GM13977 (cell line): Measurements from ENCODE around the gene IL17REL.

Source experiments
- DNase-seq: peaks from one replicate; pipeline ENCODE4 v3.0.0; 2012; ENCODE audit warnings: low spot score
- in situ Hi-C: fragments of 300-500 bp; cut with MboI; formaldehyde crosslinking; loops from one replicate; pipeline ENCODE4 v1.12.0; 2022; ENCODE audit warnings: low sequenced_read_pairs, low pct_unique_long_range_greater_than_20kb, mixed read lengths, inconsistent platforms; ENCODE audit not compliant: unreplicated experiment
- TF ChIP-seq, protein P1 (sequence below): IDR thresholded peaks from 2 replicates; pipeline ENCODE4 v1.5.1; 2012; ENCODE audit warnings: mild to moderate bottlenecking, control low read depth; ENCODE audit not compliant: insufficient read depth; ENCODE audit errors: extremely low read depth, missing control alignments

Gene IL17REL

DNA sequence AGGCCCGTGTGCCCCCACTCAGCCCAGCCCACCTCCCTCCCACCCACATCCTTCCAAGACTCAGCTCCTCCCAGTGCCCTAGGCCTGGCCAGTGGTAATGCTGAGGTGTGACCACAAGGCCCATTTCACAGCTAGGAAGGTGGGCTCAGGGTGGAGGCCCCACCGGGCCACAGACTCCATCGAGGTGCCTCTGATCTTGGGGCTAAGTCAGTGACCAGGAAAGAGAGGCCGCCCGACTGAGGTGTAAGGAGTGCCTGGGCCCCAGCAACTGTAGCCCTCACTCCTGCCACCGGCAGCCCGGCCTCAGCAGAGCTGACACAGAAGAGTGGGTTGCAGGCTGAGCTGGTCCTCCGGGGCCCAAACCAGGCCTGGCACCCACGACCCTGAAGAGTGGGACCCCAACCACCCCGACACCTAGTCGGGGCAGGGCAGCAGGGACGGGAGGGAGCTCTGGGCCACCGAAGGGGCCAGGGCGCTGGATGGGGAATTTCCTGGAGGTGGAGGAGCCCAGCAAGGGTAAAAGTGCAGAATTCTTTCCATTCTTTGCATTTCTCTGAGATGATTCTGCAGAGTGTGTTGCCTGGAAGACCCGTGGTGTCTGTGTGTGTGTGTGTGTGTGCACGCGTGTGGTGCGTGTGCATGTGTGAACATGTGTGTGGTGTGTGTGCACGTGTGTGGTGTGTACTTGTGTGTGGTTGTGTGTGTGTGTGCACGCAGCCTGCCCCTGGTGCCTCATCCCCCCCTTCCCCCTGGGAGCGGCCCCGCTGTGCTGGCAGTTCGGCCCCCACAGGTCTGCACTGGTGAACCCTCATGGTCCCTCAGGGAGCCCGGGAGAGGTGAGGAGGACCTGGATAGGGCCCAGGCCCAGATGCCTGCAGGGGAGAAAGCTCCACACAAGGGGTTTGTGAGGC is 60.3 kb downstream of the IL17REL start:
- in situ Hi-C loops, result no loop called here
- TF ChIP-seq, protein P1, sequence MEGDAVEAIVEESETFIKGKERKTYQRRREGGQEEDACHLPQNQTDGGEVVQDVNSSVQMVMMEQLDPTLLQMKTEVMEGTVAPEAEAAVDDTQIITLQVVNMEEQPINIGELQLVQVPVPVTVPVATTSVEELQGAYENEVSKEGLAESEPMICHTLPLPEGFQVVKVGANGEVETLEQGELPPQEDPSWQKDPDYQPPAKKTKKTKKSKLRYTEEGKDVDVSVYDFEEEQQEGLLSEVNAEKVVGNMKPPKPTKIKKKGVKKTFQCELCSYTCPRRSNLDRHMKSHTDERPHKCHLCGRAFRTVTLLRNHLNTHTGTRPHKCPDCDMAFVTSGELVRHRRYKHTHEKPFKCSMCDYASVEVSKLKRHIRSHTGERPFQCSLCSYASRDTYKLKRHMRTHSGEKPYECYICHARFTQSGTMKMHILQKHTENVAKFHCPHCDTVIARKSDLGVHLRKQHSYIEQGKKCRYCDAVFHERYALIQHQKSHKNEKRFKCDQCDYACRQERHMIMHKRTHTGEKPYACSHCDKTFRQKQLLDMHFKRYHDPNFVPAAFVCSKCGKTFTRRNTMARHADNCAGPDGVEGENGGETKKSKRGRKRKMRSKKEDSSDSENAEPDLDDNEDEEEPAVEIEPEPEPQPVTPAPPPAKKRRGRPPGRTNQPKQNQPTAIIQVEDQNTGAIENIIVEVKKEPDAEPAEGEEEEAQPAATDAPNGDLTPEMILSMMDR, result no peak
- no peak for DNase-seq

DNA sequence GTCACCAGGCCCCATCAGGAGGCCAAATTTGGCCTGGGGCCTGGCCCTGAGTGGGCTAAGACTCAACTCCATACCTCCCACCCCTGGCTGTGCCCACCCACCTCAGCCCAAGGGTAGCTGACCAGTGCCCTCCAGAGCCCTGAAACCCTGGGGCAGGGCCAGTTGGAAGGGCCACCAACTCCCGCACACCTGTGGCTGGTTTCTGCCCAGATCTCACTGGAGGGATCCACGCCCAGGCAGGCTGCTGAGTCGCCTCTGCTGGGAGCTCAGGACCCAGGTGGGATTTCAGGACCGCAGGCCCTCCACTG is 60.9 kb downstream of the IL17REL start:
- TF ChIP-seq, protein P1, result no peak
- in situ Hi-C loops, result no loop called here

GRCh38 chr22:49951000-49951677 is 61.4 kb downstream of the IL17REL start:
- in situ Hi-C loops, result no loop called here
- TF ChIP-seq, protein P1, result no peak
- peak; percentile 68 for DNase-seq

More for the DNA sequence above, 60.9 kb downstream of the IL17REL start:
- no peak for DNase-seq

GRCh38 chr22:49950396-49950994 is 62.1 kb downstream of the IL17REL start:
- in situ Hi-C loops, result no loop called here
- DNase-seq, result no peak
- TF ChIP-seq, protein P1, result no peak

DNA sequence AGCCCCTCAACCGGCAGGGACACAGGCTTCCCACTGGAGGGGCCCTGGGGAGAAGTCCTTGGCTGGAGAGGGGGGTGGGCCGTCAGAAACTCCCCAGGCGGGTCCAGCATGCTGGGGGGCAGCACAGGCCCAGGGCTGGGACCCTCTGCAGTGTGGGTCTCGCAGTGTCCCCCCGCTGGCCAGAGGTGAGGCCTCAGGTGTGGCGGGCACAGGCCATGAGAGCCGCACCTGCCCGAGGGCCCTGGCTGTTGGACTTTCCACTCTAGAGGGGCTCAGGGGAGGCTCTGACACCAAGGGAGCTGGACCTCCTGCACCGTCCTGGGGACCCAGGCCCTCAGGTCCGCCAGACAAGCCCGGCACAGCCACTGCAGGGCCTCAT is 62.7 kb downstream of the IL17REL start:
- in situ Hi-C loops, result loop anchor here (25.0 kb wide), 1 partner anchor 87 kb away; no protein-coding TSS in a partner anchor
- TF ChIP-seq, protein P1, result no peak
- no peak for DNase-seq
